CD14-positive monocyte (primary cell): ENCODE data around the gene VPS26B. TPM values are rescaled to one million over a fixed set of nuclear protein-coding genes. Genes with fewer than 3 reads are reported as not detected.

Experiments used
- DNase-seq, 3 donors: peaks; one replicate each; pipeline ENCODE4 v3.0.0-alpha.2; 2011 to 2022
- H2AFZ ChIP-seq: 2 replicates; pipeline ENCODE4 v1.6.0; 2012; ENCODE audit warnings: mild to moderate bottlenecking, low read depth, low read length, inconsistent platforms; ENCODE audit not compliant: insufficient read depth, poor library complexity, severe bottlenecking
- H3K27ac ChIP-seq, 2 donors: 1 replicate in 1 of 2; 2 replicates in 1 of 2; pipeline ENCODE4 v1.5.1; 2012 to 2013; ENCODE audit warnings: low read length in 2 of 2, control low read depth in 1 of 2, inconsistent platforms in 1 of 2, low read depth in 1 of 2, mild to moderate bottlenecking in 1 of 2
- H3K27me3 ChIP-seq, 2 donors: one replicate each; pipeline versions ENCODE4 v1.6.0 to v1.6.1; 2011 to 2013; ENCODE audit warnings: low read length in 2 of 2; ENCODE audit not compliant: control insufficient read depth in 2 of 2, insufficient read depth in 2 of 2
- H3K36me3 ChIP-seq, 2 donors: replicated peaks in 1 of 2; 1 replicate in 1 of 2; 2 replicates in 1 of 2; pipeline versions ENCODE4 v1.5.1 to v1.6.1; 2012 to 2013; ENCODE audit warnings: low read length in 2 of 2, control low read depth in 1 of 2, inconsistent platforms in 1 of 2, mild to moderate bottlenecking in 1 of 2; ENCODE audit not compliant: insufficient read depth in 2 of 2, control insufficient read depth in 1 of 2
- H3K4me1 ChIP-seq, 2 donors: 1 replicate in 1 of 2; 2 replicates in 1 of 2; pipeline versions ENCODE4 v1.5.1 to v1.6.1; 2012 to 2013; ENCODE audit warnings: low read length in 2 of 2, control low read depth in 1 of 2, inconsistent platforms in 1 of 2, mild to moderate bottlenecking in 1 of 2, moderate library complexity in 1 of 2; ENCODE audit not compliant: insufficient read depth in 2 of 2, control insufficient read depth in 1 of 2
- H3K4me2 ChIP-seq: replicated peaks from 2 replicates; pipeline ENCODE3; 2012; ENCODE audit warnings: low read length, moderate library complexity, mild to moderate bottlenecking; ENCODE audit not compliant: poor library complexity, severe bottlenecking; ENCODE audit errors: extremely low read depth
- H3K4me3 ChIP-seq, 3 experiments: fragments of 200-600 bp in 1 of 3; sonication (generic) in 1 of 3; replicated peaks in 1 of 3; 1 replicate in 2 of 3; 2 replicates in 1 of 3; pipeline ENCODE4 v1.5.1; 2011 to 2013; ENCODE audit warnings: low read length in 3 of 3, mild to moderate bottlenecking in 3 of 3, control low read depth in 2 of 3, low read depth in 2 of 3, inconsistent platforms in 1 of 3, moderate library complexity in 1 of 3
- H3K79me2 ChIP-seq: 2 replicates; pipeline ENCODE4 v1.6.0; 2012; ENCODE audit warnings: mild to moderate bottlenecking, control low read depth, inconsistent platforms, low read length, moderate library complexity; ENCODE audit not compliant: insufficient read depth
- H3K9ac ChIP-seq: 2 replicates; pipeline ENCODE4 v1.6.0; 2017; ENCODE audit warnings: low read length, mild to moderate bottlenecking; ENCODE audit not compliant: insufficient read depth, poor library complexity, severe bottlenecking
- H3K9me3 ChIP-seq, 2 donors: replicated peaks in 1 of 2; 1 replicate in 1 of 2; 2 replicates in 1 of 2; pipeline versions ENCODE4 v1.5.1 to v1.6.1; 2012 to 2013; ENCODE audit warnings: low read length in 2 of 2, control low read depth in 1 of 2; ENCODE audit not compliant: control insufficient read depth in 1 of 2, insufficient read depth in 1 of 2
- H4K20me1 ChIP-seq: 2 replicates; pipeline ENCODE4 v1.6.0; 2012; ENCODE audit warnings: mild to moderate bottlenecking, low read length, control low read depth, moderate library complexity; ENCODE audit not compliant: insufficient read depth
- H3K27ac Mint-ChIP-seq, 7 donors: one replicate each; pipeline ENCODE4 v1.8.0; 2020; ENCODE audit warnings: mild to moderate bottlenecking in 7 of 7, mixed read lengths in 7 of 7, moderate library complexity in 6 of 7, inconsistent platforms in 2 of 7
- H3K27me3 Mint-ChIP-seq, 3 donors: one replicate each; pipeline ENCODE4 v1.8.0; 2021 to 2022; ENCODE audit warnings: low read depth in 3 of 3, mild to moderate bottlenecking in 3 of 3, mixed read lengths in 3 of 3, moderate library complexity in 3 of 3, inconsistent platforms in 1 of 3
- H3K36me3 Mint-ChIP-seq, 2 donors: one replicate each; pipeline ENCODE4 v1.8.0; 2020; ENCODE audit warnings: mixed read lengths in 2 of 2, inconsistent platforms in 1 of 2, mild to moderate bottlenecking in 1 of 2
- H3K4me1 Mint-ChIP-seq: one replicate; pipeline ENCODE4 v1.8.0; 2020; ENCODE audit warnings: mild to moderate bottlenecking, mixed read lengths
- H3K4me3 Mint-ChIP-seq, 2 donors: one replicate each; pipeline ENCODE4 v1.8.0; 2020; ENCODE audit warnings: mild to moderate bottlenecking in 2 of 2, mixed read lengths in 2 of 2, moderate library complexity in 1 of 2
- H3K9me3 Mint-ChIP-seq, 7 donors: one replicate each; pipeline ENCODE4 v1.8.0; 2020 to 2022; ENCODE audit warnings: mixed read lengths in 7 of 7, mild to moderate bottlenecking in 6 of 7, moderate library complexity in 6 of 7, inconsistent platforms in 2 of 7
- WGBS: methylation state at CpG from one replicate; pipeline ENCODE4 v1.1.5; 2013; ENCODE audit warnings: missing lambda C conversion rate; ENCODE audit not compliant: insufficient coverage; 5-methylcytosine and 5-hydroxymethylcytosine counted together
- intact Hi-C, 2 donors: fragments of 100-400 bp; cut with micrococcal nuclease; formaldehyde crosslinking; loops; one replicate each; pipeline versions ENCODE4 v1.15.0 to v1.15.1; 2023
- polyA plus RNA-seq, 3 donors: library from polyadenylated mRNA; depleted of rRNA in 1 of 3; unstranded in 2 of 3; stranded (reverse) in 1 of 3; fragments of 300-500 nt in 2 of 3; fragments of >200 nt in 1 of 3; fragmentation: Illumina TruSeq in 2 of 3; gene quantifications; 1 replicate in 2 of 3; 2 replicates in 1 of 3; pipeline ENCODE4 v1.2.3, GENCODE V29; 2012 to 2021
- TF ChIP-seq, protein P1 (sequence below): fragments of 200-600 bp; IDR thresholded peaks from one replicate; pipeline ENCODE4 v1.8.0; 2022; ENCODE audit warnings: antibody characterized with exemption, mild to moderate bottlenecking

The VPS26B gene
- polyA plus RNA-seq, 3 donors, result 30.4 to 38.4 (median 34.3) TPM

DNA sequence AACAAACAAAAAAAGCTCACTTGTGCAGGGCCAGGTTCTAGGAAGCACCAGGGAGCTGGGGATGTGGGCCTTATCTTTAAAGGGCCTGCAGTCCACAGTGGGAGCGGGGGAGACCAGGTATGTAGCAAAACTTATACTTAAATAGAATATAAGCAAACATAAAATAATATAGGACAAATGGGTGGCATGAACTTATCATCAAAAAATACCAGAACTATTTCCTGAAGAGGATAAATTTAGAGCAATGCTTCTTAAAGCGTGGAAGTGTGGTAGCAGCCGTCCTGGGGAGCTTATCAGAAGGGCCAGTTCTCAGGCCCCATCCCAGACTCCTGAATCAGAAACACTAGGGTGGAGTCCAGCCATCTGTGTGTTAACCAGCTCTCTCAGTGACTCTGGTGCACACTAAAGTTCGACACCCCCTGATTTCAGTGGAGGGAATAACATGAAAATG is 9.3 kb downstream of the VPS26B start:
- Histone ChIP-seq H3K4me1 (peaks cover 20 to 24% of the 10 kb centered on the region in 2 donors), H3K79me2 (peaks cover 42% of the 10 kb centered on the region), H3K27ac (no peak overlapping the region), H3K9ac (no peak overlapping the region), H3K9me3 (no peaks in the 10 kb centered on the region), H2AFZ (no peak overlapping the region), H3K4me2 (no peak overlapping the region), H3K27me3 (no peaks in the 10 kb centered on the region), H4K20me1 (peaks cover 69% of the 10 kb centered on the region), H3K36me3 (peaks cover 17 to 52% of the 10 kb centered on the region in 2 donors), H3K4me3 (no peak overlapping the region)
- DNase-seq, result no peak
- H3K4me3 Mint-ChIP-seq, result no peak overlapping the region
- no peaks in the 10 kb centered on the region for H3K27me3 Mint-ChIP-seq
- peaks cover 34% of the 10 kb centered on the region for H3K4me1 Mint-ChIP-seq
- TF ChIP-seq, protein P1, sequence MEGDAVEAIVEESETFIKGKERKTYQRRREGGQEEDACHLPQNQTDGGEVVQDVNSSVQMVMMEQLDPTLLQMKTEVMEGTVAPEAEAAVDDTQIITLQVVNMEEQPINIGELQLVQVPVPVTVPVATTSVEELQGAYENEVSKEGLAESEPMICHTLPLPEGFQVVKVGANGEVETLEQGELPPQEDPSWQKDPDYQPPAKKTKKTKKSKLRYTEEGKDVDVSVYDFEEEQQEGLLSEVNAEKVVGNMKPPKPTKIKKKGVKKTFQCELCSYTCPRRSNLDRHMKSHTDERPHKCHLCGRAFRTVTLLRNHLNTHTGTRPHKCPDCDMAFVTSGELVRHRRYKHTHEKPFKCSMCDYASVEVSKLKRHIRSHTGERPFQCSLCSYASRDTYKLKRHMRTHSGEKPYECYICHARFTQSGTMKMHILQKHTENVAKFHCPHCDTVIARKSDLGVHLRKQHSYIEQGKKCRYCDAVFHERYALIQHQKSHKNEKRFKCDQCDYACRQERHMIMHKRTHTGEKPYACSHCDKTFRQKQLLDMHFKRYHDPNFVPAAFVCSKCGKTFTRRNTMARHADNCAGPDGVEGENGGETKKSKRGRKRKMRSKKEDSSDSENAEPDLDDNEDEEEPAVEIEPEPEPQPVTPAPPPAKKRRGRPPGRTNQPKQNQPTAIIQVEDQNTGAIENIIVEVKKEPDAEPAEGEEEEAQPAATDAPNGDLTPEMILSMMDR, result no peak
- no peak overlapping the region for H3K27ac Mint-ChIP-seq
- no peaks in the 10 kb centered on the region for H3K9me3 Mint-ChIP-seq
- intact Hi-C loops, result no loop called here
- H3K36me3 Mint-ChIP-seq, result peaks cover 52 to 65% of the 10 kb centered on the region in 2 donors
- WGBS, result 95% methylated on average over 3 of the region's 4 CpGs

DNA sequence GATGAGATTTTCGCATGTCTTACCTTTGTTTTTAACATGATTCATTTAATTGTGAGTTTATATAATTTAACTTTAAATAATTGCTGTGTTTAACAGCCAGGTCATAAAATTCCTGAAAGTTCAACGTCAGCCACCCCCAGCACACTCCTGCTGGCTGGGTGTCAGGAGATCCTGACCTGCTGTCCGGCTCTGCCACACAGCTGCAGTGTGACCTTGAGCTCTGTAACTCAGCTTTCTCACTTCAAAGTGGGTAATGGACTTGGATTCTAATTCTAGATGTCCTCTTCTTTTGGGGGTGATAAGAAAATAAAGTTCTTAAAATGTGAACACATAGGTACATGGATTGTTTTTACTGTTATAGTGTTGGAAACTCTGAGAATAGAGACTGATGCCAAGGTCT is 10.9 kb downstream of the VPS26B start:
- DNase-seq, result no peak
- H3K9ac ChIP-seq, result no peak overlapping the region
- peaks cover 25% of the 10 kb centered on the region for H3K79me2 ChIP-seq
- H2AFZ ChIP-seq, result no peak overlapping the region
- no peak overlapping the region for H3K4me2 ChIP-seq
- intact Hi-C loops, result no loop called here
- TF ChIP-seq, protein P1, result no peak
- H3K27me3 ChIP-seq, result no peaks in the 10 kb centered on the region
- H3K36me3 ChIP-seq, result peaks cover 33 to 59% of the 10 kb centered on the region in 2 donors
- no peaks in the 10 kb centered on the region for H3K9me3 ChIP-seq
- H3K4me3 ChIP-seq, result no peak overlapping the region
- Mint-ChIP-seq H3K9me3 (no peaks in the 10 kb centered on the region), H3K27ac (no peak overlapping the region), H3K4me1 (peaks cover 23% of the 10 kb centered on the region), H3K27me3 (no peaks in the 10 kb centered on the region), H3K36me3 (peaks cover 57 to 69% of the 10 kb centered on the region in 2 donors), H3K4me3 (no peak overlapping the region)
- peaks cover 53% of the 10 kb centered on the region for H4K20me1 ChIP-seq
- 100% methylated on average over 1 of the region's 3 CpGs for WGBS
- H3K27ac ChIP-seq, result no peak overlapping the region
- peaks cover 20 to 24% of the 10 kb centered on the region in 2 donors for H3K4me1 ChIP-seq
